IPS-NIHi7 (cell line): ENCODE measurements around the gene SLC26A8.
"Not testable (repeated sequence)": the region's sequence is repeated elsewhere in the genome, so short reads cannot be mapped to it uniquely, and the experiment has no call there.

Experiments used
- DNase-seq: peaks from one replicate; pipeline ENCODE4 v3.0.0; 2012; ENCODE audit warnings: mixed read lengths; ENCODE audit errors: extremely low spot score

Gene SLC26A8

GRCh38 chr6:36050947-36051710, 26.7 kb upstream of the SLC26A8 start:
- no peak for DNase-seq

- no peak for DNase-seq
Observed at GRCh38 chr6:36050305-36050704, 25.9 kb upstream of the SLC26A8 start.

- no peak for DNase-seq
Observed at GRCh38 chr6:36049582-36049981, 25.1 kb upstream of the SLC26A8 start.

GRCh38 chr6:36042618-36043260, 18.3 kb upstream of the SLC26A8 start:
- no peak for DNase-seq

- DNase-seq: no peak
Observed at GRCh38 chr6:36040958-36041357, 16.5 kb upstream of the SLC26A8 start.

GRCh38 chr6:36039112-36039511, 14.7 kb upstream of the SLC26A8 start:
- DNase-seq: no peak

- DNase-seq: no peak
Observed at GRCh38 chr6:36038120-36038876, 13.9 kb upstream of the SLC26A8 start.

GRCh38 chr6:36035225-36035624, 10.8 kb upstream of the SLC26A8 start:
- no peak for DNase-seq

GRCh38 chr6:36034441-36034840, 10.0 kb upstream of the SLC26A8 start:
- DNase-seq: no peak

GRCh38 chr6:36033935-36034334, 9.5 kb upstream of the SLC26A8 start:
- no peak for DNase-seq

- DNase-seq: not testable (repeated sequence)
Observed at GRCh38 chr6:36033144-36033543, 8.7 kb upstream of the SLC26A8 start.

- no peak for DNase-seq
Observed at GRCh38 chr6:36032261-36032660, 7.8 kb upstream of the SLC26A8 start.

GRCh38 chr6:36029464-36029863, 5.0 kb upstream of the SLC26A8 start:
- DNase-seq: no peak

- no peak for DNase-seq
Observed at GRCh38 chr6:36028877-36029324, 4.5 kb upstream of the SLC26A8 start.

GRCh38 chr6:36028088-36028876, 3.8 kb upstream of the SLC26A8 start:
- DNase-seq: peak; percentile 21

- peak; percentile 93 for DNase-seq
Observed at GRCh38 chr6:36027501-36028087, 3.2 kb upstream of the SLC26A8 start, which contains the start of gene MAPK14. TSS of gene MAPK14 (plus strand) at chr6:36027808. CDS start at chr6:36028158, 350 bp downstream.

- DNase-seq: no peak
Observed at GRCh38 chr6:36025932-36026327, 1.5 kb upstream of the SLC26A8 start.

GRCh38 chr6:36025260-36025931, 955 bp upstream of the SLC26A8 start:
- DNase-seq: no peak

GRCh38 chr6:36020154-36020553, 4.3 kb downstream of the SLC26A8 start:
- no peak for DNase-seq

GRCh38 chr6:36019167-36019566, 5.3 kb downstream of the SLC26A8 start:
- DNase-seq: no peak

- no peak for DNase-seq
Observed at GRCh38 chr6:36018339-36018738, 6.1 kb downstream of the SLC26A8 start.
